ENCODE data around the gene SLC29A2. TPM values are rescaled to one million over a fixed set of nuclear protein-coding genes. Genes with fewer than 3 reads are reported as not detected.

The SLC29A2 gene
- total RNA-seq, 4 donors from 2014 or later = 7.5 to 32.4 (median 14.4) TPM

- Histone ChIP-seq H3K9me3 (no peaks in the 10 kb centered on the region), H3K27me3 (no peaks in the 10 kb centered on the region), H3K4me1 (peaks cover 21 to 40% (median 32%) of the 10 kb centered on the region in 4 donors), H3K4me3 (no peak overlapping the region), H3K36me3 (peaks cover 0 to 11% (median 5%) of the 10 kb centered on the region in 4 donors), H3K27ac (no peak overlapping the region)
- WGBS, 2 donors (ENCODE audit: low coverage in 1 of 2) = 89% methylated on average over 6 of the region's 6 CpGs; no CpG with 5 or more reads in 1 of the 2 donors
- no peak for DNase-seq
- intact Hi-C loops (cut with DNase I; ENCODE audit: low total_unique reads) (no loop called here), in situ Hi-C loops (cut with MboI; ENCODE audit: low pct_ligation_motif_present in 1 of 4, low pct_unique_long_range_greater_than_20kb in 1 of 4, low sequenced_read_pairs in 3 of 4) (no loop called here)
- TF ChIP-seq EP300 (IDR thresholded peaks at IDR 0.05; ENCODE audit: low read depth) = no peak
- TF ChIP-seq POLR2A (IDR thresholded peaks at IDR 0.05) = no peak
- no peak for TF ChIP-seq CTCF (IDR thresholded peaks at IDR 0.05)
These were observed 32.3 kb downstream of the SLC29A2 start for GRCh38 chr11:66339162-66339675.

- in situ Hi-C loops (cut with MboI; ENCODE audit: low pct_ligation_motif_present in 1 of 4, low pct_unique_long_range_greater_than_20kb in 1 of 4, low sequenced_read_pairs in 3 of 4) = no loop called here
- intact Hi-C loops (cut with DNase I; ENCODE audit: low total_unique reads) = no loop called here
- H3K27me3 ChIP-seq = no peaks in the 10 kb centered on the region
- no peak overlapping the region for H3K27ac ChIP-seq
- WGBS, 2 donors (ENCODE audit: low coverage in 1 of 2) = 69 to 81% methylated on average over 2 to 17 of the region's 17 CpGs
- DNase-seq = no peak
- H3K9me3 ChIP-seq = no peaks in the 10 kb centered on the region
- peaks cover 0 to 11% (median 5%) of the 10 kb centered on the region in 4 donors for H3K36me3 ChIP-seq
- H3K4me1 ChIP-seq = peaks cover 14 to 33% (median 25%) of the 10 kb centered on the region in 4 donors
- no peak for TF ChIP-seq POLR2A (IDR thresholded peaks at IDR 0.05)
- TF ChIP-seq POLR2AphosphoS5 (IDR thresholded peaks at IDR 0.05) = no peak
- no peak for TF ChIP-seq EP300 (IDR thresholded peaks at IDR 0.05; ENCODE audit: low read depth)
- no peak for TF ChIP-seq CTCF (IDR thresholded peaks at IDR 0.05)
- no peak overlapping the region for H3K4me3 ChIP-seq
These were observed 33.0 kb downstream of the SLC29A2 start for GRCh38 chr11:66338276-66339161.

GRCh38 chr11:66337103-66337899 is 34.3 kb downstream of the SLC29A2 start:
- Histone ChIP-seq H3K4me1 (peaks cover 12 to 26% (median 21%) of the 10 kb centered on the region in 4 donors), H3K27me3 (no peaks in the 10 kb centered on the region), H3K36me3 (peaks cover 0 to 11% (median 5%) of the 10 kb centered on the region in 4 donors), H3K27ac (peak overlapping the region in 2 of 4 donors; percentile 78 to 82), H3K4me3 (no peak overlapping the region), H3K9me3 (no peaks in the 10 kb centered on the region)
- DNase-seq = no peak
- TF ChIP-seq POLR2AphosphoS5 (IDR thresholded peaks at IDR 0.05) (no peak), EP300 (IDR thresholded peaks at IDR 0.05; ENCODE audit: low read depth) (no peak), POLR2A (IDR thresholded peaks at IDR 0.05) (no peak), CTCF (IDR thresholded peaks at IDR 0.05) (no peak)
- intact Hi-C loops (cut with DNase I; ENCODE audit: low total_unique reads) (no loop called here), in situ Hi-C loops (cut with MboI; ENCODE audit: low pct_ligation_motif_present in 1 of 4, low pct_unique_long_range_greater_than_20kb in 1 of 4, low sequenced_read_pairs in 3 of 4) (no loop called here)
- 56% methylated on average over 16 of the region's 18 CpGs; no CpG with 5 or more reads in 1 of the 2 donors for WGBS, 2 donors (ENCODE audit: low coverage in 1 of 2)

Measured in transverse colon (tissue), 4 donors.